WTC11 (cell line): ENCODE results near the gene TCAF1.
"Not testable (repeated sequence)": the region's sequence is repeated elsewhere in the genome, so short reads cannot be mapped to it uniquely, and the experiment has no call there.

Source experiments
- CREB1 ChIP-seq: sonication (generic); formaldehyde crosslinking; IDR thresholded peaks from 2 replicates; pipeline ENCODE4 v1.8.0; 2023; ENCODE audit warnings: mild to moderate bottlenecking, missing genetic modification reagents
- CTCF ChIP-seq: fragments of 200-600 bp; IDR thresholded peaks from 2 replicates; pipeline ENCODE4 v1.8.0; 2022; ENCODE audit warnings: antibody characterized with exemption
- ELF4 ChIP-seq: sonication (generic); formaldehyde crosslinking; IDR thresholded peaks from 2 replicates; pipeline ENCODE4 v1.8.1; 2022; ENCODE audit warnings: low read depth, mild to moderate bottlenecking, moderate library complexity, missing genetic modification reagents
- ESRRA ChIP-seq: sonication (generic); formaldehyde crosslinking; IDR thresholded peaks from 2 replicates; pipeline ENCODE4 v1.8.1; 2022; ENCODE audit warnings: mild to moderate bottlenecking, missing genetic modification reagents, borderline replicate concordance
- FOXP4 ChIP-seq: sonication (generic); formaldehyde crosslinking; IDR thresholded peaks from 2 replicates; pipeline ENCODE4 v1.8.0; 2022; ENCODE audit warnings: mild to moderate bottlenecking, missing genetic modification reagents
- IRF2 ChIP-seq: sonication (generic); formaldehyde crosslinking; IDR thresholded peaks from 2 replicates; pipeline ENCODE4 v1.8.0; 2022; ENCODE audit warnings: low read depth, missing genetic modification reagents, borderline replicate concordance
- NFE2L1 ChIP-seq: sonication (generic); formaldehyde crosslinking; IDR thresholded peaks from 2 replicates; pipeline ENCODE4 v1.8.1; 2023; ENCODE audit warnings: missing genetic modification reagents
- NFYB ChIP-seq: sonication (generic); formaldehyde crosslinking; conservative IDR thresholded peaks from 2 replicates; pipeline ENCODE4 v1.8.0; 2022; ENCODE audit warnings: low read depth, missing genetic modification reagents
- NR2C2 ChIP-seq: sonication (generic); formaldehyde crosslinking; IDR thresholded peaks from 2 replicates; pipeline ENCODE4 v1.8.0; 2022; ENCODE audit warnings: mild to moderate bottlenecking, missing genetic modification reagents
- NR3C1 ChIP-seq: sonication (generic); formaldehyde crosslinking; conservative IDR thresholded peaks from 2 replicates; pipeline ENCODE4 v1.8.1; 2023; ENCODE audit warnings: low read depth, mild to moderate bottlenecking, missing genetic modification reagents
- TEAD4 ChIP-seq: sonication (generic); formaldehyde crosslinking; IDR thresholded peaks from 2 replicates; pipeline ENCODE4 v1.8.0; 2022; ENCODE audit warnings: mild to moderate bottlenecking, missing genetic modification reagents
- USF2 ChIP-seq: sonication (generic); formaldehyde crosslinking; IDR thresholded peaks from 2 replicates; pipeline ENCODE4 v1.8.1; 2023; ENCODE audit warnings: mild to moderate bottlenecking, missing genetic modification reagents, moderate library complexity

- TF ChIP-seq CTCF; ESRRA (CRISPR knock-in tag); CREB1 (CRISPR knock-in tag); IRF2; ELF4 (CRISPR knock-in tag); NR2C2; USF2 (CRISPR knock-in tag); NFE2L1 (CRISPR knock-in tag); FOXP4 (CRISPR knock-in tag); NFYB (CRISPR knock-in tag); NR3C1; TEAD4 (CRISPR knock-in tag): not testable (repeated sequence)
Observed at GRCh38 chr7:143871534-143871933, 30.4 kb downstream of the TCAF1 start.
